ENCODE measurements around the gene ZDHHC14.

The ZDHHC14 gene

DNA sequence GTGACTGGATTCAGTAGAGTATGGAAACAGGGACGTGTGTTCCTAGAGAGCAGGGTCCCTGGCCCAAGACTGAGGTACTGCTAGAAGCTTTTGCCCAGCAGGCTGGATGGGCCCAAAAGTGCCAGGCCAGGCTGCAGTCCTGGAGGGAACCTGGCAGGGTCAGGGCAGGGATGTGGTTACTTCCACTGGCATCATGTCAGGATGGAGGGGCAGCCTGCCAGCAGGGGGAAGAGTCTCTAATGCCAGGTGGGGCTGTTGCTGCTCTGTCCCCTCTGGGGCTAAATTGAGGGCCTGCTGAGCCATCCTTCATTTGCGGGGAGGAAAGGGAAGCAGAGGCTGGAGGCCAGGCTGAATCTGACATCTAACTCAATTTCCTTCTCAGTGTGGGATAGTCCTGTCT is 17.2 kb downstream of the ZDHHC14 start:
- H3K4me3 ChIP-seq (ENCODE audit: low read depth, low read length), result no peak overlapping the region
- TF ChIP-seq, protein P1, sequence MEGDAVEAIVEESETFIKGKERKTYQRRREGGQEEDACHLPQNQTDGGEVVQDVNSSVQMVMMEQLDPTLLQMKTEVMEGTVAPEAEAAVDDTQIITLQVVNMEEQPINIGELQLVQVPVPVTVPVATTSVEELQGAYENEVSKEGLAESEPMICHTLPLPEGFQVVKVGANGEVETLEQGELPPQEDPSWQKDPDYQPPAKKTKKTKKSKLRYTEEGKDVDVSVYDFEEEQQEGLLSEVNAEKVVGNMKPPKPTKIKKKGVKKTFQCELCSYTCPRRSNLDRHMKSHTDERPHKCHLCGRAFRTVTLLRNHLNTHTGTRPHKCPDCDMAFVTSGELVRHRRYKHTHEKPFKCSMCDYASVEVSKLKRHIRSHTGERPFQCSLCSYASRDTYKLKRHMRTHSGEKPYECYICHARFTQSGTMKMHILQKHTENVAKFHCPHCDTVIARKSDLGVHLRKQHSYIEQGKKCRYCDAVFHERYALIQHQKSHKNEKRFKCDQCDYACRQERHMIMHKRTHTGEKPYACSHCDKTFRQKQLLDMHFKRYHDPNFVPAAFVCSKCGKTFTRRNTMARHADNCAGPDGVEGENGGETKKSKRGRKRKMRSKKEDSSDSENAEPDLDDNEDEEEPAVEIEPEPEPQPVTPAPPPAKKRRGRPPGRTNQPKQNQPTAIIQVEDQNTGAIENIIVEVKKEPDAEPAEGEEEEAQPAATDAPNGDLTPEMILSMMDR (IDR thresholded peaks at IDR 0.05; ENCODE audit: low read depth, low read length), result no peak

DNA sequence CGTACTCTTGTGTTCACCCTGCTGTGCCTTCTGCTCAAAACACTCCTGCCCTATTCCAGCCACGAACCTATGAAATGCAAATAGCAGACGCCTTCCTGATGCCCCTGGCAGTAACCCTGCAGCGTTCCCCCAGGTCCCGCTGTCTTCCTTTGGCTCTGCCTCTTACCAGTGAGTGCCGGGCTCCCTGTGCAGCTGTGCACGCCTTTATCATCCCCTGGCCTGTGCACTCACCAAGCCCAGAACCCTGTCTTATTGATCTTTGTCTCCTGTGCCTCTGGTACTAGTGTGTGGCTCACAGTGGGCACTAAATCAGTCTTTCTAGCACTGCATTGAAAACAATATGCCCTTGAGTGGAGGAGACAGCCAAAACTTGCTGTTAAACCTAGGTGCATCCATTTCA is 19.7 kb downstream of the ZDHHC14 start:
- no peak overlapping the region for H3K4me3 ChIP-seq (ENCODE audit: low read depth, low read length)
- TF ChIP-seq, protein P1 (IDR thresholded peaks at IDR 0.05; ENCODE audit: low read depth, low read length), result no peak

DNA sequence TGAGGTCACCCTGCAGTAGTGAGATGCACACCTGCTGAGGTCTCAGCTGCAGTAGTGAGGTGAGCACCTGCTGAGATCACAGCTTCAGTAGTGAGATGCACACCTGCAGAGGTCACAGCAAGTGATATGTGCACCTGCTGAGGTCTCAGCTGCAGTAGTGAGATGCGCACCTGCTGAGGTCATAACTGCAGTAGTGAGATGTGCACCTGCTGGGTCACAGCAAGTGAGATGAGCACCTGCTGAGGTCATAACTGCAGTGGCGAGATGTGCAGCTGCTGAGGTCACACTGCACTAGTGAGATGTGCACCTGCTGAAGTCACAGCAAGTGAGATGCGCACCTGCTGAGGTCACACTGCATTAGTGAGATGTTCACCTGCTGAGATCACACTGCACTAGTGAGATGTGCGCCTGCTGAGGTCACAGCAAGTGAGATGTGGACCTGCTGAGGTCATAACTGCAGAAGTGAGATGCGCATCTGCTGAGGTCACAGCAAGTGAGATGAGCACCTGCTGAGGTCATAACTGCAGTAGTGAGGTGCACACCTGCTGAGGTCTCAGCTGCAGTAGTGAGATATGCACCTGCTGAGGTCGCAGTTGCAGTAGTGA is 20.8 kb downstream of the ZDHHC14 start:
- H3K4me3 ChIP-seq (ENCODE audit: low read depth, low read length), result no peak overlapping the region
- TF ChIP-seq, protein P1 (IDR thresholded peaks at IDR 0.05; ENCODE audit: low read depth, low read length), result no peak

DNA sequence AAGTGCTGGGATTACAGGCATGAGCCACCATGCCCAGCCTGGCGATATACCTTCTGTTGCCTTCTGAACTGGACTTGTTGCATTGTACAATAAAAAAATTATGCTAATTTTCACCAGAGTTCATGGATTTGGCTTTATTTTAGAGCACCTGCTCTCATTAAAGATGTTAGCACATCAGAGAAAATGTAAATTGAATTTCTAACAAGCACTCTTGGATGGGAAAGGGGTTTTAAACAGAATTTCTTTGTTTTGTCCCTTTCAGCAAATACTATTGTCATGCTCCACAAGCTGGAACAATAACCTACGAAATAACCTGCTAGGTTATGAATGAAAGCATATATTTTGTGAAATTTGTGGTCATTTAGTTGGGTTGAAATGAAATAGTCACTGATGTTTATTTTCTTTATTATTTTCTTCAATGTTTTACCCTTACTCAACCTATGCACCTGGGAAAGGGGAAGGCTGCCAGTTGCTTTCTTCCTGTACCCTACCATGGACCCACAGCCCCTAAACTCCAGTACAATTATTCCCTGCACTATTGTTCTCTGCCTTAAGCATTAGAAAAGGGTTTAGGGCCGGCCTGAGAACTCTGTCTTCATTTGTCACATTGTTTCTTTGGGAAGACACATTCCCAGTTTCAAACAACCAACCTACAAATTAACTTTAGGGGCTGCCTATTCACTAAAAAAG is 22.2 kb downstream of the ZDHHC14 start:
- no peak overlapping the region for H3K4me3 ChIP-seq (ENCODE audit: low read depth, low read length)
- TF ChIP-seq, protein P1 (IDR thresholded peaks at IDR 0.05; ENCODE audit: low read depth, low read length), result no peak

DNA sequence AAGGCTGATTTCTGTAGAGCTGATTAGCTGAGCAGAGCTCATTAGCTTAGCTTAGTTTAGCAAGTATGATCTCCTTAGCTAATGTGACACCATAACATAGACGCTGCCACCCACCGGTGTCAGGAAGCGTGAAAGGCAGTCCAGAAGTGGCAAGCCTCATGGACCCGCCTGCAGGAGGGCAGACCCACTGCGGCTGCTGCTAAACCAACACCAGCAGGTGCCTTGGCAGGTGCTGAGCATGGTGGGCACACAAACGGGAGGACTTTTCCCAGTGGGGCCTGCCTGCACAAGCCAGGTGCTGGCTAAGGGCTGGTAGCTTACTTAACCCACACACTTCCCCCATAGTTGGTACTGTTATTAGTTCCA is 22.7 kb downstream of the ZDHHC14 start:
- TF ChIP-seq, protein P1 (IDR thresholded peaks at IDR 0.05; ENCODE audit: low read depth, low read length), result no peak

DNA sequence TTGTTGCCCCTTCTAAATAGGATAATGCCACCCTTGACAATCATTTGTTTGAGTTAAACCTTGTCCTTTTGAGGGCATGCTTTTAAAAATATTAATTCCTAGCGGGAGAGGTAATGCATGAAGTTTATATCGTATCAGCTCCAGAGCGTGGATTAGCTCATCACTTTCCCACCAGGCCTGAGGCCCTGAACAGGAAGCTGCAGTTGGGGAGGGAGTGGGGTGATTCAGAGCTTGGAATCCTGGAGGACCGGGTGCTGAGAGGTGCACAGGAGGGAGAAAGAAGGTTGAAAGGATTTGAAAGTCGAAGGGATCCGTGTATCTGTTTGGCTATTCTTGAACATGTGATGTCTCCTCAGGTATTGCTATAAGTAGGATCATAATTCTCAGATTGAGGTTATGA is 25.0 kb downstream of the ZDHHC14 start:
- TF ChIP-seq, protein P1 (IDR thresholded peaks at IDR 0.05; ENCODE audit: low read depth, low read length), result no peak
- no peak overlapping the region for H3K4me3 ChIP-seq (ENCODE audit: low read depth, low read length)

More for the DNA sequence above, 22.7 kb downstream of the ZDHHC14 start:
- no peak overlapping the region for H3K4me3 ChIP-seq (ENCODE audit: low read depth, low read length)

DNA sequence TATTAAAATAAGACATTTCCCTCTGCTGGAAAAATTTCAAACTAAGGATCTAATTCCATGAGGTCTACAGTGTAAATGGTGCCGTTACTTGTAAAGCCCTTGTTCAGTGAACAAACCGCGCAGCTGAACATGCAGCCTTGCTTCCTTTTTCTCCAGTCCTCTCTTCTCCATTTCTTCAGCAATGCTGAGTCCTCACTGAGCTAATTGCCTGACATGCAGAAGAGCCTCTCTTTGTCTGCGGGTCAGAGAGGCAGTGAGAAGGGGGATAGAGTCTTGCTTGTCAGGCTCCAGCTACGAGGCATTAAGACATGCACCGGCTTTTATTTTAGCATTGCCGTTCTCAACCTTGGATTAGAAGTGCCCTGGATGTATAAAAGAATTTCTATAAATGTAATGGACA is 25.7 kb downstream of the ZDHHC14 start:
- TF ChIP-seq, protein P1 (IDR thresholded peaks at IDR 0.05; ENCODE audit: low read depth, low read length), result no peak
- no peak overlapping the region for H3K4me3 ChIP-seq (ENCODE audit: low read depth, low read length)
